GM23338 (cell line): ENCODE data around the gene COL5A2. TPM values are rescaled to one million over a fixed set of nuclear protein-coding genes. Genes with fewer than 3 reads are reported as not detected.

Experiments used
- ATAC-seq: fragments of 200-7000 bp; cut with Tn5 transposase; 3 replicates; pipeline ENCODE4 v1.9.1; 2020
- DNase-seq: peaks from one replicate; pipeline ENCODE4 v3.0.0-alpha.2; 2015; ENCODE audit warnings: low spot score
- H2AFZ ChIP-seq: fragments of 200-600 bp; sonication (generic); 2 replicates; pipeline ENCODE4 v1.8.0; 2016; ENCODE audit warnings: antibody characterized with exemption, mild to moderate bottlenecking, moderate library complexity
- H3F3A ChIP-seq: fragments of 200-600 bp; sonication (generic); replicated peaks from 2 replicates; pipeline ENCODE4 v1.8.0; 2017; ENCODE audit warnings: antibody characterized with exemption, mixed run types, low read depth
- H3K27ac ChIP-seq: fragments of 200-600 bp; sonication (generic); 2 replicates; pipeline ENCODE4 v1.6.1; 2016; ENCODE audit warnings: low read depth
- H3K27me3 ChIP-seq: fragments of 200-600 bp; sonication (generic); 2 replicates; pipeline ENCODE4 v1.8.0; 2016; ENCODE audit warnings: mild to moderate bottlenecking, mixed run types, moderate library complexity; ENCODE audit not compliant: insufficient read depth
- H3K36me3 ChIP-seq: fragments of 200-600 bp; sonication (generic); 2 replicates; pipeline ENCODE4 v1.8.0; 2016; ENCODE audit warnings: mild to moderate bottlenecking; ENCODE audit not compliant: insufficient read depth
- H3K4me1 ChIP-seq: fragments of 200-600 bp; sonication (generic); 2 replicates; pipeline ENCODE4 v1.8.0; 2016; ENCODE audit warnings: mild to moderate bottlenecking, moderate library complexity; ENCODE audit not compliant: insufficient read depth
- H3K4me2 ChIP-seq: fragments of 200-600 bp; sonication (generic); 2 replicates; pipeline ENCODE4 v1.7.1; 2017; ENCODE audit warnings: mixed run types
- H3K4me3 ChIP-seq: fragments of 200-600 bp; sonication (generic); 2 replicates; pipeline ENCODE4 v1.6.1; 2016; ENCODE audit warnings: mixed run types
- H3K79me2 ChIP-seq: fragments of 200-600 bp; sonication (generic); replicated peaks from 2 replicates; pipeline ENCODE4 v1.8.0; 2017; ENCODE audit warnings: mild to moderate bottlenecking; ENCODE audit not compliant: insufficient read depth
- H3K9me2 ChIP-seq: fragments of 200-600 bp; sonication (generic); 2 replicates; pipeline ENCODE4 v1.8.0; 2017; ENCODE audit not compliant: insufficient read depth
- H4K20me1 ChIP-seq: fragments of 200-600 bp; sonication (generic); replicated peaks from 2 replicates; pipeline ENCODE4 v1.8.0; 2017; ENCODE audit warnings: mild to moderate bottlenecking; ENCODE audit not compliant: insufficient read depth
- H3K27ac Mint-ChIP-seq: 2 replicates; pipeline ENCODE4 v1.8.0; 2020; ENCODE audit warnings: inconsistent platforms, mild to moderate bottlenecking, moderate library complexity, mixed read lengths
- H3K27me3 Mint-ChIP-seq: 3 replicates; pipeline ENCODE4 v1.8.0; 2022; ENCODE audit warnings: low read depth, mild to moderate bottlenecking, moderate library complexity, mixed read lengths, inconsistent platforms; ENCODE audit not compliant: insufficient read depth, poor library complexity
- H3K36me3 Mint-ChIP-seq: 3 replicates; pipeline ENCODE4 v1.8.0; 2021; ENCODE audit warnings: low read depth, mild to moderate bottlenecking, inconsistent platforms, moderate library complexity, mixed read lengths
- H3K4me1 Mint-ChIP-seq: 3 replicates; pipeline ENCODE4 v1.8.0; 2020; ENCODE audit warnings: mild to moderate bottlenecking, inconsistent platforms, mixed read lengths
- H3K4me3 Mint-ChIP-seq: 3 replicates; pipeline ENCODE4 v1.8.0; 2021; ENCODE audit warnings: moderate library complexity, mild to moderate bottlenecking, inconsistent platforms, mixed read lengths
- H3K9me3 Mint-ChIP-seq: 3 replicates; pipeline ENCODE4 v1.8.0; 2020; ENCODE audit warnings: moderate library complexity, mild to moderate bottlenecking, inconsistent platforms, mixed read lengths
- CREB1 ChIP-seq: fragments of 250-450 bp; sonication (Bioruptor Pico); IDR thresholded peaks from 2 replicates; pipeline ENCODE4 v1.5.0; 2020; ENCODE audit warnings: low read depth, mild to moderate bottlenecking, moderate library complexity
- EZH2phosphoT487 ChIP-seq: fragments of 200-600 bp; sonication (generic); IDR thresholded peaks from one replicate; pipeline ENCODE4 v1.8.1; 2018; ENCODE audit warnings: antibody characterized with exemption; ENCODE audit not compliant: unreplicated experiment
- NANOG ChIP-seq: IDR thresholded peaks from 2 replicates; pipeline ENCODE4 v1.6.1; 2016; ENCODE audit warnings: antibody characterized with exemption, borderline replicate concordance
- POLR2AphosphoS5 ChIP-seq: IDR thresholded peaks from 2 replicates; pipeline ENCODE4 v1.6.1; 2016; ENCODE audit warnings: antibody characterized with exemption, low read depth
- ZNF114 ChIP-seq: fragments of 250-450 bp; sonication (Bioruptor Pico); IDR thresholded peaks from 2 replicates; pipeline ENCODE4 v1.5.0; 2020; ENCODE audit warnings: mild to moderate bottlenecking, moderate library complexity
- polyA plus RNA-seq: library from polyadenylated mRNA; unstranded; fragments of >200 nt; fragmentation: Nextera tagmentation; extraction: Ambion mirVana; gene quantifications from 2 replicates; pipeline ENCODE4 v1.2.1, GENCODE V29; 2016
- total RNA-seq: library from RNA; depleted of rRNA; stranded (reverse); fragments of >200 nt; shearing (Covaris generic); gene quantifications from 2 replicates; pipeline ENCODE4 v1.2.3, GENCODE V29; 2014
- TF ChIP-seq, protein P1 (sequence below), 2 experiments: fragments of 200-600 bp in 1 of 2; sonication (generic) in 1 of 2; conservative IDR thresholded peaks; 2 replicates each; pipeline versions ENCODE4 v1.5.1 to v1.6.1; 2016 to 2017; ENCODE audit warnings: antibody characterized with exemption in 2 of 2, low read depth in 2 of 2, mild to moderate bottlenecking in 2 of 2, moderate library complexity in 1 of 2
- TF ChIP-seq, protein P2 (sequence below): IDR thresholded peaks from one replicate; pipeline ENCODE4 v1.6.1; 2018; ENCODE audit warnings: antibody characterized with exemption; ENCODE audit not compliant: unreplicated experiment

COL5A2 gene
- total and polyA plus RNA-seq, 2 experiments from 2014 or later: 6.7 to 19.7 TPM

DNA sequence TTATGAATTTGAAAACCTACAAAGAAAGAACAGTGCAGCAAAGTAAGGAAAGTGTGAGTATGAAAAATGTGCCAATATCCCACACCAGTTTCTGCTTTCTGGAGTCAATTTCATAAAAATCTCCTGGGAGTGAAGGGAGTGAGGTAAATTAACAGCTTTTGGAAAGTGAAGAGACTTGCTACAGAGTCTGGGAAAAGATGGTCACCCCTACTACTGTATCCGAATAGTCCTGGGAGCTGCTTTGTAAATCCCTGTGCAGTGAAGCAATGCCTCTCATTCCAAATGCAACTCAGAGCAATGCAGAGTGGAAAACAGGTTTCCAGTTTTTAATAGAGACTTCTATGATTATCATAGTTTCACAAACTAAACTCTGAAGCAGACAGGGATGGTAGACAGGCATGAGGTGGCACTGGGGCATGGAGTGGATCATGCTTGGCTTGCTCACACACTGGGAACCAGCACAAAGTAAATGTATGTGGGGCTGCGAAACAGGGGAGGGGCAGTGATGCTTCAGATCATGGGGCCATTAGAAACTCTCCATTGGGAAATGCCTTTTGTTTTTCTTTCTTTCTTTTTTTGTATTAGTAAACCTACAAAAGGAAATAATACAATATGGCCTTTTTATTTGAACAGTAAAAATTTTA, 10.6 kb downstream of the COL5A2 start:
- no peak for TF ChIP-seq NANOG
- TF ChIP-seq CREB1 (CRISPR knock-in tag): no peak
- no peak for TF ChIP-seq POLR2AphosphoS5
- TF ChIP-seq ZNF114 (CRISPR knock-in tag): no peak
- TF ChIP-seq, protein P1, sequence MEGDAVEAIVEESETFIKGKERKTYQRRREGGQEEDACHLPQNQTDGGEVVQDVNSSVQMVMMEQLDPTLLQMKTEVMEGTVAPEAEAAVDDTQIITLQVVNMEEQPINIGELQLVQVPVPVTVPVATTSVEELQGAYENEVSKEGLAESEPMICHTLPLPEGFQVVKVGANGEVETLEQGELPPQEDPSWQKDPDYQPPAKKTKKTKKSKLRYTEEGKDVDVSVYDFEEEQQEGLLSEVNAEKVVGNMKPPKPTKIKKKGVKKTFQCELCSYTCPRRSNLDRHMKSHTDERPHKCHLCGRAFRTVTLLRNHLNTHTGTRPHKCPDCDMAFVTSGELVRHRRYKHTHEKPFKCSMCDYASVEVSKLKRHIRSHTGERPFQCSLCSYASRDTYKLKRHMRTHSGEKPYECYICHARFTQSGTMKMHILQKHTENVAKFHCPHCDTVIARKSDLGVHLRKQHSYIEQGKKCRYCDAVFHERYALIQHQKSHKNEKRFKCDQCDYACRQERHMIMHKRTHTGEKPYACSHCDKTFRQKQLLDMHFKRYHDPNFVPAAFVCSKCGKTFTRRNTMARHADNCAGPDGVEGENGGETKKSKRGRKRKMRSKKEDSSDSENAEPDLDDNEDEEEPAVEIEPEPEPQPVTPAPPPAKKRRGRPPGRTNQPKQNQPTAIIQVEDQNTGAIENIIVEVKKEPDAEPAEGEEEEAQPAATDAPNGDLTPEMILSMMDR (conservative IDR thresholded peaks at IDR 0.05; ENCODE audit: low read depth in 2 of 2): no peak
- no peak for TF ChIP-seq EZH2phosphoT487
- TF ChIP-seq, protein P2, sequence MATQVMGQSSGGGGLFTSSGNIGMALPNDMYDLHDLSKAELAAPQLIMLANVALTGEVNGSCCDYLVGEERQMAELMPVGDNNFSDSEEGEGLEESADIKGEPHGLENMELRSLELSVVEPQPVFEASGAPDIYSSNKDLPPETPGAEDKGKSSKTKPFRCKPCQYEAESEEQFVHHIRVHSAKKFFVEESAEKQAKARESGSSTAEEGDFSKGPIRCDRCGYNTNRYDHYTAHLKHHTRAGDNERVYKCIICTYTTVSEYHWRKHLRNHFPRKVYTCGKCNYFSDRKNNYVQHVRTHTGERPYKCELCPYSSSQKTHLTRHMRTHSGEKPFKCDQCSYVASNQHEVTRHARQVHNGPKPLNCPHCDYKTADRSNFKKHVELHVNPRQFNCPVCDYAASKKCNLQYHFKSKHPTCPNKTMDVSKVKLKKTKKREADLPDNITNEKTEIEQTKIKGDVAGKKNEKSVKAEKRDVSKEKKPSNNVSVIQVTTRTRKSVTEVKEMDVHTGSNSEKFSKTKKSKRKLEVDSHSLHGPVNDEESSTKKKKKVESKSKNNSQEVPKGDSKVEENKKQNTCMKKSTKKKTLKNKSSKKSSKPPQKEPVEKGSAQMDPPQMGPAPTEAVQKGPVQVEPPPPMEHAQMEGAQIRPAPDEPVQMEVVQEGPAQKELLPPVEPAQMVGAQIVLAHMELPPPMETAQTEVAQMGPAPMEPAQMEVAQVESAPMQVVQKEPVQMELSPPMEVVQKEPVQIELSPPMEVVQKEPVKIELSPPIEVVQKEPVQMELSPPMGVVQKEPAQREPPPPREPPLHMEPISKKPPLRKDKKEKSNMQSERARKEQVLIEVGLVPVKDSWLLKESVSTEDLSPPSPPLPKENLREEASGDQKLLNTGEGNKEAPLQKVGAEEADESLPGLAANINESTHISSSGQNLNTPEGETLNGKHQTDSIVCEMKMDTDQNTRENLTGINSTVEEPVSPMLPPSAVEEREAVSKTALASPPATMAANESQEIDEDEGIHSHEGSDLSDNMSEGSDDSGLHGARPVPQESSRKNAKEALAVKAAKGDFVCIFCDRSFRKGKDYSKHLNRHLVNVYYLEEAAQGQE: no peak
- Histone ChIP-seq H3K4me2 (no peak overlapping the region), H3K36me3 (no peaks in the 10 kb centered on the region), H3F3A (no peaks in the 10 kb centered on the region), H3K79me2 (no peaks in the 10 kb centered on the region), H2AFZ (no peak overlapping the region), H3K4me1 (peaks cover 16% of the 10 kb centered on the region), H3K4me3 (no peak overlapping the region), H4K20me1 (no peaks in the 10 kb centered on the region), H3K27ac (no peak overlapping the region), H3K27me3 (no peaks in the 10 kb centered on the region), H3K9me2 (no peaks in the 10 kb centered on the region)
- Mint-ChIP-seq H3K36me3 (no peaks in the 10 kb centered on the region), H3K27ac (peak overlapping the region; percentile 16; the same call in 1 of the 2 replicates), H3K9me3 (no peaks in the 10 kb centered on the region), H3K4me3 (no peak overlapping the region), H3K4me1 (peaks cover 25% of the 10 kb centered on the region), H3K27me3 (no peaks in the 10 kb centered on the region)
- peak; percentile 45; the same call in 2 of the 3 replicates for ATAC-seq
- no peak for DNase-seq

DNA sequence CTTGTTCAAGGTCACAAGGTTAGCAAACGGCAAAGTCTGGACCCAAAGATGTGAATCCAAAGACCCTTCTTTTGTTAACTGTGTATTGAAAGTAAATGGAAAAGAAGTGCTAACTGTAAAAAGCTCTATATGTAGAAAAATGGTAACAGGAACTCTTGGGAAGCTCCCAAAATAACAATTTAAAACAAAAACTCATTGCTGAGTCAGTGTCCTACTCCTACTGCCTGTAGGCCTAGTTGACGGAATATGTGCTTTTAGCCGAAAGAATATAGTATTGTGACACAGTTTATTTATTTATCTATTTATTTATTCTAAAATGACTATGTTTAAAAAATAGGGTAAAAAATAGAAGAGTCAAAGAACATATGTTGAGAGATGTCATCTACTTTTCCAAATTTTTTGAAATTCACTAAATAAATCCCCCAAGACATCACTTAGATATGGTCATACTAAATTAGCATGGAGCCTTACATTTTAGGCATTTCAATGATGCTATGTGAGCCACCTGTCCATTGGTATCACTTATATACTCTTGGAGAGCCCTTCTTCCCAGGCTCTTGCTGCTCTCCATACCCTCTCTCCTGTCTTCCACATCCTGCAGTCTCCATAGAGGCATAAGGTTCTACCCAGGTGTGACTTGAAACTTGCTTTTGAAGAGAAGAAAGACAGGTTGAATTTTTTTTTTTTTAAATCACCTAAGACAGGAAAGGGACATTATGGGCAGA, 13.7 kb downstream of the COL5A2 start:
- peak overlapping the region; percentile 91 for H3K27ac Mint-ChIP-seq
- Histone ChIP-seq H3K27me3 (no peaks in the 10 kb centered on the region), H3K4me3 (no peak overlapping the region), H2AFZ (no peak overlapping the region), H3F3A (no peaks in the 10 kb centered on the region), H3K9me2 (no peaks in the 10 kb centered on the region), H3K36me3 (no peaks in the 10 kb centered on the region), H3K27ac (peak overlapping the region; percentile 1; the same call in 1 of the 2 replicates), H3K79me2 (no peaks in the 10 kb centered on the region), H4K20me1 (no peaks in the 10 kb centered on the region), H3K4me1 (peaks cover 41% of the 10 kb centered on the region), H3K4me2 (no peak overlapping the region)
- H3K36me3 Mint-ChIP-seq: no peaks in the 10 kb centered on the region
- H3K27me3 Mint-ChIP-seq: no peaks in the 10 kb centered on the region
- H3K9me3 Mint-ChIP-seq: no peaks in the 10 kb centered on the region
- peaks cover 50% of the 10 kb centered on the region for H3K4me1 Mint-ChIP-seq
- no peak for ATAC-seq
- no peak for DNase-seq
- no peak overlapping the region for H3K4me3 Mint-ChIP-seq
- TF ChIP-seq, protein P1 (conservative IDR thresholded peaks at IDR 0.05; ENCODE audit: low read depth in 2 of 2): no peak
